GM19468 (cell line): ENCODE results near the gene SDHAF4.
"Not testable (repeated sequence)": the region's sequence is repeated elsewhere in the genome, so short reads cannot be mapped to it uniquely, and the experiment has no call there.

Source experiments
- ATAC-seq: cut with Tn5 transposase; IDR thresholded peaks from one replicate; pipeline ENCODE4 v1.9.1; 2021; ENCODE audit warnings: mild to moderate bottlenecking, moderate library complexity, moderate number of reproducible peaks; ENCODE audit not compliant: unreplicated experiment; ENCODE audit errors: extremely low read depth

The SDHAF4 gene

DNA sequence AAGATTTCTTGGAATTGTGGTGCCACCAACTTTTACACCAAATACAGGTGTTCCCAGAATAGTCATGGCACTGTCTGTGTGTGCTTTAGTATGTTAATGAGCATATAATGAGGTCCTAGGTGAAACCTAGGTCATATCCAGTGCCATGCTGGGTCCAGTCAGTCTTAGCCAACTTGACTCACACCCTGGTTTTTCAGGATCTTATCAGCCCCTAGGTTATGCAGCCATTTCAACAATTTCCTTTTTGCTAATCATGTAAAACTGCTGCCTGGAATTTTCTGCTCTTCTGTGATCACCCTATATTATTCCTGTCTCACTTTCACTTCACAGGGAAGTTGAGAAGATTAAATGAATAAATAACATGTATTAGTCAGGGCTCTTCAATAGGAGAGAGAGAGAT lies 23.7 kb downstream of the SDHAF4 start:
- ATAC-seq, result no peak

DNA sequence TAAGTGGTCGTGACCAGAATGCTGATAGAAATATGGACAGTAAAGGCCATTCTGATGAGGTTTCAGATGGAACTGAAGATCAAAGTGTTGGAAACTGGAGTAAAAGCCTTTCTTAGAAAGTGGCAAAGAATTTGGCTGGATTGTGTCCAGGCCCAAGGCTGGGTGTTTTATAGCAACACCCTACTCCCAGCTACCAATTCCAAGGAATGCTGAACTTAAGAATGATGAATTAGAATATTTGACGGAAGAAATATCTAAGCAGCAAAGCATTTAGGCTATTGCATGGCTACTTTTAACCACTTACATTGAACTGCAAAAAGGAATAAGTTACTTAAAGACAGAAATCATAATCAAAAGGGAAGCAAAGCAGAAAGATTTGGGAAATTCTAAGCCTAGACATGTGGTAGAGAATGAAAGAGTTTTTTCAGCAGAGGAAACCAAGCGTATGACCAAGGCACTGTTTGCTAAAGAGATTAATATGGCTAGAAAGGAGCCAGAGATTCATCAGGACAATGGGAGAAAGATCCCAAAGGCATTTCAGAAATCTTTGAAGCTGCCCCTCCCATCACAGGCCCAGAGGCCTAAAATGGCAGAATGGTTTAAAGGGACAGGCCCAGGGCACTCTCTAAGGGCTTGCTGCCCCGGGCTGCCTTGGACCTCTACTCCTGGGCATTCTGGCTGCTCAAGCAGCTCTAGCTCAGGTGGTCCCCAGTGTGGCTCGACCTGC lies 25.8 kb downstream of the SDHAF4 start:
- no peak for ATAC-seq

DNA sequence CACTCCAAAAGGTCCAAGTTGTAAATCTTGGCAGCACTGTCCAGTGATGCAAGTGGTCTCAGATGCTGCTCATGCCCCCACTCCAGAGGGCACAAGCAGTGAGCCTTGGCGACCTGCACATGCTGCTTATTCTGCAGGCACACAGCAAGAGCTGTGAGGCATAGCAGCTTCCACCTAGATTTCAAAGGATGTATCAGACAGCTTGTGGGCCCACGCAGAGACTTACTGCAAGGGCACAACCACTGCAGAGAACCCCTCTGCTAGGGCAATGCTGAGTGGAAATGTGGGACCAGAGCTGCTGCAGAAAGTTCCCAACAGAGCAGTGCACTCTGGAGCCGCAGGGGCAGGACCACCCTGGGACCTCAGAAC lies 26.4 kb downstream of the SDHAF4 start:
- ATAC-seq, result no peak

DNA sequence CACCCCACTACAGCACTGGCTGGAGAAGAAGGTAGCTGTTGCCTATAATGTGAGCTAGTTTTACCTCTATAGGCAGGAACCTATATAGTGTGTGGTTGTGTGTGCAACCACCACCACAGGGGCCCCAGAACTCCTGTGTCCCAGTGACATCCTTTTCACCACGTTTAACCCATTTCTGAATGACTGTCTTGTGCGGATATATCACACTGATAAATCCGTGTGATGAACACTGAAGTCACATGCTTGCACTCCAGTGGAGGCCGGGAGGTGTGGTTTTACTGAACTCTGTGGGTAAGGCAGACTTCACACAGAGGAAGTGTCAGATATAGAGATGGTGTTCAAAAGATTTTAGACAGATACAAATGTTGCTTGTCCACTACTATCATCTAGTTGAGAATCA lies 32.5 kb downstream of the SDHAF4 start:
- no peak for ATAC-seq

DNA sequence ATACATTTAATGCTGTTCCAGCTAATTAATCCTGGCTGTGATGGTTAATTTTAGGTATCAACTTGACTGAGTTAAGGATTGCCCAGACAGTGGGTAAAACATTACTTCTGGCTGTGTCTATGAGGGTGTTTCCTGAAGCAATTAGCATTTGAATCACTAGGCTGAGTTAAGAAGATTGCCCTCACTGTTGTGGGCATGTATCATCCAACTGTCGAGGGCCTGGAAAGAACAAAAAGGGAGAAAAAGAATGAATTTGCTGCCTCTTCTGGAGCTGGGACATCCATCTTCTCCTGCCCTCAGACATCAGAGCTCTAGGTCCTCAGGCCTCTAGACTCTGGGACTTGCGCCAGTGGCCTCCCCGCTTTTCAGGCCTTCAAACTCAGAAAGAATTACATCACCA lies 34.3 kb downstream of the SDHAF4 start:
- ATAC-seq, result no peak

DNA sequence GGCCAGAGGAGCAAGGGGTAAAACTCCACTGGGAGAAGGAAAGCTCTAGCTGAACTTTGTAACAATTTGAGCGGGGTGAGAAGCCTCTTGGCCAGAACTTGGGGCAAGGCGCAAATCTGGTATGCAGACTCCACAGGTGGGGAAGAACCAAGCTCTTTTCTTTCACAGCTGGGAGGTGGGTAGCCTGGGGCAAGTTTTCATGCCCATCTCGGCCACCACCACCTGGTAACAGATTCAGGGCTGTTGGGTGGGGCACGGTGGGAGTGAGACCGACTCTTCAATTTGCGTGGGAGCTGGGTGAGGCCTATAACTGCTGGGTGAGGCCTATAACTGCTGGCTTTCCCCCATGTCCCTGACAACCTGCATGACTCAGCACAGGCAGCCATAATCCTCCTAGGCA lies 37.5 kb downstream of the SDHAF4 start:
- no peak for ATAC-seq

DNA sequence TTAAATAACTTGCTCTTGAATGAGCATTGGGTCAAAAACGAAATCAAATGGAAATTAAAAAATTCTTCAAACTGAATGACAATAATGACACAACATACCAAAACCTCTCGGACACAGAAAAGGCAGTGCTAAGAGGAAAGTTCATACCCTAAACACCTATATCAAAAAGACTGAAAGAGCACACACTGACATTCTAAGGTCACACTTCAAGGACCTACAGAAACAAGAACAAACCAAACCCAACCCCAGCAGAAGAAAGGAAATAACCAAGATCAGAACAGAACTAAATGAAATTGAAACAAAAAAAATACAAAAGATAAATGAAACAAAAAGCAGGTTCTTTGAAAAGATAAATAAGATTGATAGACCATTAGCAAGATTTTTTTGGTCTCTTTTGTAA lies 40.6 kb downstream of the SDHAF4 start:
- not testable (repeated sequence) for ATAC-seq

DNA sequence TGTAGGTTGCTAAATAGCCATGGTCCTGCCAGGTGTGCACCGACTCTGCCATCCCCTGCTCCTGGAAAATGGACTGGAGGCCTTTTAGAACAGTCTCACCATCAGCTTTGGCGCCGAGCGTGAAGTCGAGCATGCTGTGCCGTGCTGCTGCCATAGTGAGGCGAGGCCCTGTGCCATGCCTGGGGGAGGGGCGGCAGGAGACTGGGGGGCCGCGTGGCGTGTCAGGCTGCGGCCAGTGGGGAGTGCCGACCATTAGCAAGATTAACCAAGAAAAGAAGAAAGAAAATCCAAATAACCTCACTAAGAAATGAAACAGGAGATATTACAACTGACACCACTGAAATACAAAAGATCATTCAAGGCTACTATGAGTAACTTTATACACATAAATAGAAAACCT lies 42.5 kb downstream of the SDHAF4 start:
- ATAC-seq, result not testable (repeated sequence)

DNA sequence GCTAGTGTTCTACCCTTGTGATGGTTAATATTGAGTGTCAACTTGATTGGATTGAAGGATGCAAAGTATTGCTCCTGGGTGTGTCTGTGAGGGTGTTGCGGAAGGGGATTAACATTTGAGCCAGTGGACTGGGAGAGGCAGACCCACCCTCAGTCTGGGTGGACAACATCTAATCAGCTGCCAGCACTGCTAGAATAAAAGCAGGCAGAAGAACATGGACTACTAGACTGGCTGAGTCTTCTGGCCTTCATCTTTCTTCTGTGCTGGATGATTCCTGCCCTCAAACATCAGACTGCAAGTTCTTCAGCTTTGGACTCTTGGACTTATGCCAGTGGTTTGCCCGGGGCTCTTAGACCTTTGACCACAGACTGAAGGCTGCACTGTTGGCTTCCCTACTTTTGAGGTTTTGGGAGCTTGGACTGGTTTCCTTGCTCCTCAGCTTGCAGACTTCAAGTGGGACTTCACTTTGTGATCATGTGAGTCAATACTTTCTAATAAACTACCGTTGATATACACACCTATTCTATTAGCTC lies 50.1 kb downstream of the SDHAF4 start:
- no peak for ATAC-seq

DNA sequence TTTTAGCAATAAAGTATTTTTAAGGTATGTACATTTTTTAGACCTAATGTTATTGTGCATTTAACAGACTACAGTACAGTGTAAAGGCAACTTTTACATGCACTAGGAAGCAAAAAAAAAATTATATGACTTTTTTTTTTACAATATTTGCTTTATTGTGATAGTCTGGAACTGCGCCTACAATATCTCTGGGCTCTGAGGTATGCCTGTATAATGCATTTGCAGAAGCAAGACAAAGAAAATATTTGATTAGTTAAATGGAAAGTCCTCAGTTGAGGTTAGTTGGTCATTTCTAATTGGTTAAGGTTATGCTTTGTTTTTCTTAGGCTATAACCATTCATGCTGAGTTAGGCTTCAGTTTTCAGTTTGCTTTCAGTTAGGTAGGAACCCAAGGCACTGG lies 54.0 kb downstream of the SDHAF4 start:
- ATAC-seq, result no peak

DNA sequence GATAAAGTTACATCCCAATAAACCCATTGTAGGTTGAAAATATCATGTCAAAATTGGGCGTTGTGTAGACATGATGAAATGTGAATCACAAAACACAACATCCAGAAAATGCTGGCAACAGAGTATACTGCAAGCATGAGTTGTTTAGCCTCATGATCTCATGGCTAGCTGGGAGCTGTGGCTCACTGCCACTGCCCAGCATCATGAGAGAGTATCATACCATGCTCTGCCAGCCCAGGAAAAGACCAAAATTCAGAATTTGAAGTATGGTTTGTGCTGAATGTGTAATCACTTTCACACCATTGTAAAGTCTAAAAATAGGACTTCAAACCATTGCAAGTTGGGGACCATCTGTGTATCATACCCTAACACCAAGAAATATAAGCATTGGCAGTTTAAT lies 55.7 kb downstream of the SDHAF4 start:
- no peak for ATAC-seq

DNA sequence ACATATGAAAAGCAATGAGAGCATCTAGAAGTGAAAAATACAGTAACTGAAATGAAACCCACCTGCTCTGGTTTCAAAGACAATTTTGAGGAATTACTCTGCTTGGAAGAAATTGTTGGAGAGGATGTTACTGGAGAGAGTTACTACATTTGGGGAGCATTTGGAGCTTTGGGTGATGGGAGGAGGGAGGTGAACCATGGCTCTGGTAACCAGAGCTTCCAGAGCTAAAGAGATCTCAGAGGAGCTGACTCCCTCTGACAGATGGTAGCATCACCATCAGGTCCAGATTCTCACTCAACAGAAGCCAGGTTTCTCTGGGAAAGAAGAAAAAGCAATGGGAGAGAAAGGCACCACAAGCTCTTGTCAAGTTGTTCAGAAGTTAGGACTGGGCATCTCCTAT lies 58.7 kb downstream of the SDHAF4 start:
- no peak for ATAC-seq

DNA sequence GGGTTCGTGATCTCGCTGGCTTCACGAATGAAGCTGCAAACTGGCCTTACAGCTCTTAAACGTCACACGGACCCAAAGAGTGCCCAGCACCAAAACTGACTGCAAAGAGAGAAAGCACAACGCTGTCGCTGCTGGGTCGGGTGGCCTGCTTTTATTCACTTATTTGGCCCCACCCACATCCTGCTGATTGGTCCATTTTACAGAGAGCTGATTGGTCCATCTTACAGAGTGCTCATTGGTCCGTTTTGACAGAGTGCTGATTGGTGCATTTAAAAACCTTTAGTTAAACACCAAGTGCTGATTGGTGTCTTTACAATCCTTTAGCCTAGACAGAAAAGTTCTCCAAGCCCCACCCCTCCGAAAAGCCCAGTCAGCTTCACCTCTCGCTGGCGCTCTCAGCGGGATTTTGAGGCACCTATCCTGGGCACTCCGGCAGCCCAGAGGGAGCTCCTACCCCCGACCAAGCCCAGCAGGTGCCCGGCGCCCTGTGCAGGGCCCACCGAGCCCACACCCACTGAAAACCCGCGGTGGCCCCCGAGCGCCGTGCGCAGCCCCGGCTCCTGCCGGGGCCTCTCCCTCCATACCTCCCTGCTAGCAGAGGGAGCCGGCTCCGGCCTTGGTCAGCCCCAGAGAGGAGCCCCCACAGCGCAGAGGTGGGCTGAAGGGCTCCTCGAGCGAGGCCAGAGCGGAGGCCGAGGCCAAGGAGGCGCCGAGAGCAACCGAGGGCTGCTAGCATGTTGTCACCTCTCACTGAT lies 60.9 kb downstream of the SDHAF4 start:
- no peak for ATAC-seq

DNA sequence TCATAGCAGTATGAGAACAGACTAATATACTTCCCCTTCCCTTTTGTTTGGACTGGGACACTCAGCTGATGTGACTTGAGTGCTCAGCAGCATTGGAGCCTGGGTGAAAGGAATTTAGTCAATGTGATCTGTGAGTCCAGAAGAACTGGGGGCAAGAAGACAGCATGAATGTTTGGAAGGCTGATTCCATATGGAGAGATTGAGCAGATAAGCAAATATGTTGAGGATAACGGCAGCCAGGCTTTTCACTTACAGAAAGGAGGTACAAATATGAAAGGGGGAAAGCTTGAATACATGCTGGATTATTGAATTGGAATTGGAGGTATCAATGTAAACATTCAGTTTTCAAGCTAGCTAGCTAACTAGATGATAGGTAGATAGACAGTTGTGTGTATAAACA lies 63.2 kb downstream of the SDHAF4 start:
- no peak for ATAC-seq

DNA sequence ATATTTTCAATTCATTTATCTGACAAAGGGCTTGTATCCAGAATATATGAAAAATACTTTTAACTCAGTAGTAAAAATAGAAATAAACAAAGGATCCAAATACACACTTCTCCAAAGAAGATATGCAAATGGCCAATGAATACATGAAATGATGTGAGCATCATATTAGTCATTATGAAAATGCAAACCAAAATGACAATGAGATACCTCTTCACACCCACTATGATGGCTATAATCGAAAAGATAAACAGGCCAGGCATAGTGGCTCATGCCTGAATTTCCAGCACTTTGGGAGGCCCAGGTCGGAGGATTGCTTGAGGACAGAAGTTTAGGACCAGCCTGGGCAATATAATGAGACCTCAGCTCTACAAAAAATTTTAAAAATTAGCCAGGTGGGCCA lies 67.1 kb downstream of the SDHAF4 start:
- ATAC-seq, result no peak

DNA sequence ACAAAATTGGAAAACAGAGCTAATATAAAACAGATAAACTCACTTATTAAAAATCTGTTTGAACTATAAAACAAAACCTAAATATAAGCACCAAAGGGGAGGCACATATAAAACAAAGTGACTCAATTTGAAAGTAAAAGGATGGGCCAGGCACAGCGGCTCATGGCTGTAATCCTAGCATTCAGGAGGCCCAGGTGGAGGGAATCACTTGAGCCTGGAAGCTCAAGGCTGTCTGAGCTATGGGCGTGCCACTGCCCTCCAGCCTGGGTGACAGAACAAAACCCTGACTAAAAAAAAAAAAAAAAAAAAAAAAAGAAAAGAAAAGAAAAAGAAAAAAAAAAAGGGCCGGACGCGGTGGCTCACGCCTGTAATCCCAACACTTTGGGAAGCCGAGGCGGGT lies 69.9 kb downstream of the SDHAF4 start:
- ATAC-seq, result no peak

DNA sequence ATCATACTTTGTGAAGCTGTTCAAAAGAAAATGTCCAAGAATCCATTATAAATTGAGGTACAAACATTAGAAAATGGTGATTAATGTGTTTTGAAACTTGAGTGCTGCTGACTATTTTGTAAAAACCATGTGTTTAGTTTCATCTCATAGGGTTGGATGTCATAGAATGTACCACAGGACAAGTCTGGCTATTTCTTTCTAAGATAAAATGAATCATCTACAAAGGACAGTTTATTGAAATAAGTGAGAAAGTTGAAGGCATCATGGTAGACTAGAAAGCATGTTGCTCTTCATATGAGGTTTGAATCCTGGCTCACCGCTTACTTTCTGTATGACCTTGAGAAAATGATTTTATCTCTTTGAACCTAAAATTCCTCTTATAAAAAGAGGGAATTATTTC lies 71.7 kb downstream of the SDHAF4 start:
- ATAC-seq, result no peak
